Large intestine (tissue), 3 donors: ENCODE results near the gene KANSL1. TPM values are rescaled to one million over a fixed set of nuclear protein-coding genes. Genes with fewer than 3 reads are reported as not detected.
"Not testable (repeated sequence)": the region's sequence is repeated elsewhere in the genome, so short reads cannot be mapped to it uniquely, and the experiment has no call there.

ENCODE experiments used
- DNase-seq, 2 donors: peaks; one replicate each; pipeline versions ENCODE4 v3.0.0 to v3.0.0-alpha.2; 2013
- H3K27ac ChIP-seq: one replicate; pipeline ENCODE4 v1.5.1; 2013; ENCODE audit warnings: low read length
- H3K27me3 ChIP-seq: 2 replicates; pipeline ENCODE4 v1.6.1; 2013; ENCODE audit warnings: low read length; ENCODE audit not compliant: control insufficient read depth, insufficient read depth
- H3K36me3 ChIP-seq: 2 replicates; pipeline ENCODE4 v1.6.1; 2013; ENCODE audit warnings: low read length; ENCODE audit not compliant: control insufficient read depth, insufficient read depth
- H3K4me1 ChIP-seq: one replicate; pipeline ENCODE4 v1.6.1; 2013; ENCODE audit warnings: low read length; ENCODE audit not compliant: control insufficient read depth, insufficient read depth
- H3K4me3 ChIP-seq: one replicate; pipeline ENCODE4 v1.5.1; 2013; ENCODE audit warnings: low read length
- H3K9me3 ChIP-seq: one replicate; pipeline ENCODE4 v1.6.1; 2013; ENCODE audit warnings: mild to moderate bottlenecking, low read depth, low read length, moderate library complexity; ENCODE audit not compliant: control insufficient read depth
- WGBS: methylation state at CpG from one replicate; pipeline ENCODE4 v1.1.5; 2013; ENCODE audit warnings: low lambda C conversion rate; ENCODE audit not compliant: insufficient coverage; 5-methylcytosine and 5-hydroxymethylcytosine counted together
- polyA plus RNA-seq: library from polyadenylated mRNA; unstranded; fragments of 120-200 nt; gene quantifications from one replicate; pipeline ENCODE4 v1.2.1, GENCODE V29; 2013

Gene KANSL1
- polyA plus RNA-seq, 1 donor = 53.2 TPM

GRCh38 chr17:46192439-46193150 lies 634 bp downstream of the KANSL1 start:
- H3K27ac ChIP-seq = peak overlapping the region; percentile 99
- peak; percentile 41 to 88 for DNase-seq
- no peaks in the 10 kb centered on the region for H3K9me3 ChIP-seq
- H3K36me3 ChIP-seq = no peaks in the 10 kb centered on the region
- H3K27me3 ChIP-seq = no peaks in the 10 kb centered on the region
- 0% methylated on average over 3 of the region's 60 CpGs for WGBS
- peak overlapping the region; percentile 99 for H3K4me3 ChIP-seq
- H3K4me1 ChIP-seq = peaks cover 28% of the 10 kb centered on the region

- H3K4me1 ChIP-seq = peaks cover 28% of the 10 kb centered on the region
- WGBS = 0% methylated on average over 4 of the region's 7 CpGs
- H3K4me3 ChIP-seq = peak overlapping the region; percentile 99
- no peaks in the 10 kb centered on the region for H3K36me3 ChIP-seq
- H3K9me3 ChIP-seq = no peaks in the 10 kb centered on the region
- H3K27me3 ChIP-seq = no peaks in the 10 kb centered on the region
- peak overlapping the region; percentile 99 for H3K27ac ChIP-seq
- no peak for DNase-seq
Observed at GRCh38 chr17:46192189-46192438, 1.1 kb downstream of the KANSL1 start.

GRCh38 chr17:46191322-46192188 lies 1.7 kb downstream of the KANSL1 start:
- Histone ChIP-seq H3K27me3 (no peaks in the 10 kb centered on the region), H3K9me3 (no peaks in the 10 kb centered on the region), H3K4me3 (peak overlapping the region; percentile 99), H3K4me1 (peaks cover 28% of the 10 kb centered on the region), H3K36me3 (no peaks in the 10 kb centered on the region), H3K27ac (peak overlapping the region; percentile 99)
- WGBS = 0% methylated on average over 7 of the region's 20 CpGs
- DNase-seq = peak; percentile 23 to 77

- 38% methylated on average over 4 of the region's 4 CpGs for WGBS
- peak overlapping the region; percentile 99 for H3K4me3 ChIP-seq
- peaks cover 28% of the 10 kb centered on the region for H3K4me1 ChIP-seq
- H3K9me3 ChIP-seq = no peaks in the 10 kb centered on the region
- no peak overlapping the region for H3K27ac ChIP-seq
- no peaks in the 10 kb centered on the region for H3K27me3 ChIP-seq
- no peaks in the 10 kb centered on the region for H3K36me3 ChIP-seq
- no peak for DNase-seq
Observed at GRCh38 chr17:46190763-46191162, 2.5 kb downstream of the KANSL1 start.

GRCh38 chr17:46186827-46187235 lies 6.4 kb downstream of the KANSL1 start:
- not testable (repeated sequence) for H3K27me3 ChIP-seq, DNase-seq, H3K9me3 ChIP-seq, H3K4me3 ChIP-seq, H3K36me3 ChIP-seq, H3K27ac ChIP-seq
- H3K4me1 ChIP-seq = peaks cover 18% of the 10 kb centered on the region
- no CpG with 5 or more reads among the region's 3 CpGs for WGBS

- WGBS = no CpG with 5 or more reads among the region's 7 CpGs
- Histone ChIP-seq H3K9me3 (no peaks in the 10 kb centered on the region), H3K27ac (no peak overlapping the region), H3K27me3 (no peaks in the 10 kb centered on the region), H3K36me3 (peaks cover 2% of the 10 kb centered on the region), H3K4me1 (peaks cover 13% of the 10 kb centered on the region), H3K4me3 (no peak overlapping the region)
- no peak for DNase-seq
Observed at GRCh38 chr17:46184696-46185095, 8.5 kb downstream of the KANSL1 start.

GRCh38 chr17:46183383-46183782 lies 9.8 kb downstream of the KANSL1 start:
- WGBS = 63% methylated on average over 3 of the region's 7 CpGs
- DNase-seq, H3K4me3 ChIP-seq, H3K27ac ChIP-seq, H3K27me3 ChIP-seq, H3K4me1 ChIP-seq, H3K9me3 ChIP-seq, H3K36me3 ChIP-seq: not testable (repeated sequence)

GRCh38 chr17:46182961-46183360 lies 10.3 kb downstream of the KANSL1 start:
- WGBS = no CpG with 5 or more reads among the region's 3 CpGs
- no peak for DNase-seq

GRCh38 chr17:46181940-46182339 lies 11.3 kb downstream of the KANSL1 start:
- H3K9me3 ChIP-seq = no peaks in the 10 kb centered on the region
- H3K4me3 ChIP-seq = no peak overlapping the region
- peaks cover 4% of the 10 kb centered on the region for H3K4me1 ChIP-seq
- no peak for DNase-seq
- no peaks in the 10 kb centered on the region for H3K27me3 ChIP-seq
- H3K27ac ChIP-seq = no peak overlapping the region
- WGBS = 70% methylated on average over 3 of the region's 5 CpGs
- peaks cover 4% of the 10 kb centered on the region for H3K36me3 ChIP-seq

More at GRCh38 chr17:46182961-46183360, 10.3 kb downstream of the KANSL1 start:
- no peaks in the 10 kb centered on the region for H3K27me3 ChIP-seq
- no peak overlapping the region for H3K4me3 ChIP-seq
- peaks cover 4% of the 10 kb centered on the region for H3K4me1 ChIP-seq
- H3K9me3 ChIP-seq = no peaks in the 10 kb centered on the region
- H3K36me3 ChIP-seq = peaks cover 4% of the 10 kb centered on the region
- H3K27ac ChIP-seq = no peak overlapping the region

GRCh38 chr17:46181316-46181715 lies 11.9 kb downstream of the KANSL1 start:
- DNase-seq, H3K9me3 ChIP-seq, H3K27me3 ChIP-seq, H3K36me3 ChIP-seq, H3K4me1 ChIP-seq, H3K4me3 ChIP-seq, H3K27ac ChIP-seq: not testable (repeated sequence)
- WGBS = no CpG with 5 or more reads among the region's 14 CpGs
